GM19324 (cell line): ENCODE results near the gene DNAL1.
"Not testable (repeated sequence)": the region's sequence is repeated elsewhere in the genome, so short reads cannot be mapped to it uniquely, and the experiment has no call there.

Experiments
- ATAC-seq: cut with Tn5 transposase; IDR thresholded peaks from one replicate; pipeline ENCODE4 v1.9.1; 2021; ENCODE audit warnings: mild to moderate bottlenecking, moderate library complexity; ENCODE audit not compliant: unreplicated experiment, low FRiP score

Gene DNAL1

GRCh38 chr14:73637830-73638229, 7.0 kb upstream of the DNAL1 start:
- no peak for ATAC-seq

DNA sequence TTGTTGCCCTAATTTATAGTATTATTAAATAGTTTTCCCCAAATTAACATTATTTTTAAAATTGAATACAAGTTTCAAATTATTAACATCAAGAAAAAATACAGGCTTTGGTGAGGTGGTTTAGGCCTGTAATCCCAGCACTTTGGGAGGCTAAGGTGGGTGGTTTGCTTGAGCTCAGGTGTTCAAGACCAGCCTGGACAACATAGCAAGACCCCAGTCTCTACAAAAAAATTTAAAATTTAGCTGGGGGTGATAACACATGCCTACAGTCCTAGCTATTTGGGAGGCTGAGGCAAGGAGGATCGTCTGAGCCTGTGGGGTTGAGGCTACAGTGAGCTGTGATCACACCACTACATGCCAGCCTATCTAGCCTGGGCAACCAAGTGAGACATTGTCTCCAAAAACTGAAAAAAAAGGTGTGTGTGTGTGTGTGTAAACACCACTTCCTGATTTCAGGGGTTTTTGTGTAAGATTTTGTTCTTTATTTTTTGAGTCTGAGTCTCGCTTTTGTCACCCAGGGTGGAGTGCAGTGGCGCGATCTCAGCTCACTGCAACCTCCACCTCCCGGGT, 3.9 kb upstream of the DNAL1 start:
- no peak for ATAC-seq

DNA sequence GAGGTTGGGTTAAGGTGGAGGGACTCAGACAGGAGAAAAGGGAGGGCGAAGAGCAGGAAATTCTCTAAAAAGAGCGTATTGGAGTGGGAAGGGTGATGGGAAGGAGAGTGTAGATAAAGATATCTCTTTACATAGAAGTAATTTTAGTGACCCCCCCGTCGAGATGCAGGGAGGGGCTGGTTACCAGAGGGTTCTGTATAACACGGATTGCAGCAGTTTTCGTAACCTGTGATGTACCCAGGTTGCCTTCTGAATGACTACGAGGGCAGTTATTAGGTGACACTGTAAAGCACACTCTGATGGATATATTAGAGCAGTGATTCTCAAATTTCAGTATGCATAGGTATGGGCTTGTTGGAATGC, 443 bp downstream of the DNAL1 start:
- ATAC-seq, result no peak

DNA sequence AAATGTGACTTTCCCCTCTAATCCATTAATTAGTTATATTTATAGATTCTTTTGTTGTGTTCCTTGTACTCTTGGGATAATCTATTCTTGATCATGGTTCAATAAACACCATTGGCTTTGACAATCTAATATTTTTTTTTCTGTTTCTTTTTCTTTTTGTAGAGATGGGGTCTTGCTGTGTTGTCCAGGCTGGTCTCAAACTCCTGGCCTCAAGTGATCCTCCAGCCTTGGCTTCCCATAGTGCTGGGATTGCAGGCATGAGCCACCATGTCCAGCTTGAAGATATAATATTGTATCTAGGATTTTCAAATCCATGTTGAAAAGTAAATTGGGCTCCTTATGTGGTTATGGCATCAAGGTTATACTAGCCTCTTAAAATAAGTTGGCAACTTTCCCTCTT, 6.2 kb downstream of the DNAL1 start:
- no peak for ATAC-seq

DNA sequence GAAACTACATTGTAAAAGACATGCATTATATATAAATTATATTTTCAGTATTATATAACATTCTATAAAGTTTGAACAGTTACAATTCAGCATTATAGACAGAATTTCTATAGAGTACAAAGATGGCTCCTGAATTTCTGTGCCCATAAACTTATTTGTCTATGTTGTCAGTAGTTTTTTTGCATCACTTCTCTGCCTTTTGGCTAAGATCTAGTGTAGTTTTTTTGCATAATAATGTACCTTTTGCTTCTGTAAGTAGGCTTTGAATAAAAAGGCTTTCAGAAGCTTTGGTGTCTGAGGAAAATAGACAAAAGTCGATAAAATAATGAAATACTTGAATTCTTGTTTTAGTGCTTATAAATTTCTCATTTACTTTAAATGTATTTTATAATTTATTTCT, 11.1 kb downstream of the DNAL1 start:
- ATAC-seq, result no peak

DNA sequence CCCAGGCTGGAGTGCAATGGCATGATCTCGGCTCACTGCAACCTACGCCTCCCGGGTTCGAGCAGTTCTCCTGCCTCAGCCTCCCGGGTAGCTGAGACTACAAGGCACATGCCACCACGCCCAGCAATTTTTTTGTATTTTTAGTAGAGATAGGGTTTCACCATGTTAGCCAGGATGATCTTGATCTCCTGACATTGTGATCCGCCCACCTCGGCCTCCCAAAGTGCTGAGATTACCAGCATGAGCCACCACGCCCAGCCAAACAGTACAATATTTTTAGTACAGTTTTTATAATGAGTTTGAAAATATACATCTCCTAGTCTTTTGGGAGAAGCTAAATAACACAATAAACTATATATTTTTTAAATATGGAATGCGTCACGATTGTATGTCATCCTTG, 14.4 kb downstream of the DNAL1 start:
- ATAC-seq, result not testable (repeated sequence)

- ATAC-seq, result no peak
These were observed 15.7 kb downstream of the DNAL1 start for GRCh38 chr14:73660511-73660910.

- no peak for ATAC-seq
These were observed 17.1 kb downstream of the DNAL1 start for GRCh38 chr14:73661872-73662271.

DNA sequence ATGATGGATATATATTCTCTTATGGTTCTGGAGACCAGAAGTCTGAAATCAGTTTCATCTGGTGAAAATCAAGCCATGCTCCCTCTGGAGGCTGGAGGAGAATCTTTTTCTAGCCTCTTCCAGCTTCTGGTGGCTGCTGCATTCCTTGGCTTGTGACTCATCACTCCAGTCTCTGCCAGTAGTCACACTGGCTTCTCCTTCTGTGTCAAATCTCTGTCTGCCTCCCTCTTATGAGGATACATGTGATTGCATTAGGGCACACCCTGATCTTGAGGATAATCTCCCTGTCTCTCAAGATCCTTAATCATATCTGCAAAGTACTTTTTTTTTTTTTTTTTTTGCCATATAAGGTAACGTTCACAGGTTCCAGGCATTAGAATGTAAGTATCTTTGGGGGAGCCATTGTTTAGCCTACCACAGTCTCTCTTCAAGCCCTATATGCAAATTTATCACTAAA, 17.7 kb downstream of the DNAL1 start:
- ATAC-seq, result no peak

GRCh38 chr14:73663548-73664212, 18.9 kb downstream of the DNAL1 start:
- ATAC-seq, result no peak

DNA sequence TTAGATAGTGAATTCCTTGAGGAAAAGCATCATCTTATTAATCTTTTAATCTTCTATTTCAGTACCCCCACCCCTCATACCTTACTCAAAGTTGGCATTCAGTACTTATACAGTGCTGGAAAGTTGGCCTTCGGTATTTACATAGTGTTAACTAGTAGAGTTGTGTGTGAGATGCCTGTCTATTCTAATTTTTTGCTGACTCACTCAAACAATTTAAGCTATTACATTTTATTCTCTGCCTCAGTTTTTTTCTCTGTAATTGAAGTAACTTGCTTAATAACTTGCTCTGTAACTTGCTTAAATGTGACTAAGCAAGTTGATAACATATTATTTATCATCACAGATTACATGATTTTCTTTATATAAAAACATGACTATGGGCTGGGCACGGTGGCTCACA, 20.3 kb downstream of the DNAL1 start:
- ATAC-seq, result no peak

GRCh38 chr14:73666583-73666982, 21.8 kb downstream of the DNAL1 start:
- no peak for ATAC-seq

DNA sequence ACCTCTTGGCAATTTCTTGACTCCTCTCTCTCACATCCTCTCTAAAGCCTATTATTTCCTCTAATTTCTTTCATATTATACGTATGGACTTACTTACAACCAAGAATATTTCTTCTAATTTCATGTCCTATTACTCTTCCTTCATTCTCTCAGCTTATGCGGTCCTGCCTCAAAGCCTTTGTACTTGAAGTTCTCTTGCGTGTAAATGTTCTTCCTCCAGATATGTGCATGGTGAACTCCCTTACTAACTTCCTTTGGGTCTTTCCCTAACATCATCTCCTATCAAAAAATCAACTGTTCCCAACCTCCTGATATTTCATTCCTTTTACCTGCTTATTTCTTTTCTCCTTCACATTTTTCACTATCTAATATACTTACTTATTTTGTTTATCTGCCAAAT, 23.1 kb downstream of the DNAL1 start:
- no peak for ATAC-seq

DNA sequence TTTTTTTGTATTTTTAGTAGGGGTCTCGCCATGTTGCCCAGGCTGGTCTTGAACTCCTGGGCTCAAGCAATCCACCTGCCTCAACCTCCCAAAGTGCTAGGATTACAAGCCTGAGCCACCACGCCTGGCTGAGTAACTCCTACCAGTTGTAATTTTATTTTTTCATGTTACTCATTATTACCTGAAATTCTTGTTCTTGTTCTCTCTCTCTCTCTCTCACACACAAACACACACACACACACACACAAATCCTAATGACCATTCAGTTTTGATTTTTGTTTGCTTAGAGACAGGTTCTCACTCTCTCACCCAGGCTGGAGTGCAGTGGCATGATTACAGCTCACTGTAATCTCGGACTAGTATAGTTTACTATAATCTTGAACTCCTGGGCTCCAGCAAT, 30.2 kb downstream of the DNAL1 start:
- no peak for ATAC-seq

- ATAC-seq, result no peak
These were observed 33.9 kb downstream of the DNAL1 start for GRCh38 chr14:73678698-73679097.

DNA sequence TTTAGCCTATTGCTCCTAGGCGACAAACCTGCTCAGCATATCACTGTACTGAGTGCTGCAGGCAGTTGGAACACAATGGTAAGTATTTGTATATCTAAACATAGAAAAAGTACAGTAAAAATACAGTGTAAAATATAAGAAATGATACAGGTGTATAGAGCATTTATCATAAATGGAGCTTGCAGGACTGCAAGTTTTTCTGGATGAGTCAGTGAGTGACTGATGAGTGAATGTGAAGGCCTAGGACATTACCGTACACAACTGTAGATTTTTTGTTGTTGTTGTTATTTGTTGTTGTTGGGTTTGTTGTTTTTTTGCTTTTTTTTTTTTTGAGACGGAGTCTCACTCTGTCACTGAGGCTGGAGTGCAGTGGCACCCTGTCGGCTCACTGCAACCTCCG, 36.0 kb downstream of the DNAL1 start:
- ATAC-seq, result no peak

DNA sequence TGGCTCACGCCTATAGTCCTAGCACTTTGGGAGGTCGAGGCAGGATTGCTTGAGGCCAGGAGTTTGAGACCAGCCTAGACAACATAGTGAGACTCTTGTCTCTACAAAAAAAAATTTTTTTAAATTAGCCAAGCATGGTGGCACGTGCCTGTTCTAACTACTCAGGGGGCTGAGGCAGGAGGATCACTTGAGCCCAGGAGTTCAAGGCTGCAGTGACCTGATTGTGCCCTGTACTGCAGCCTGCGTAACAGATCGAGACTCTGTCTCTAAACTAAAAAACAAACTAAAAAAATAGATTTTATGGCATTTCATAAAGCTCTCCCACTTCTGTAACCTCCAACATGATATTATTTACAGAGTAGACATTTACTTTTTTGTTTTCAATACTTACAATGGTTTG, 39.8 kb downstream of the DNAL1 start:
- ATAC-seq, result no peak

- no peak for ATAC-seq
These were observed 40.5 kb downstream of the DNAL1 start for GRCh38 chr14:73685328-73685727.

DNA sequence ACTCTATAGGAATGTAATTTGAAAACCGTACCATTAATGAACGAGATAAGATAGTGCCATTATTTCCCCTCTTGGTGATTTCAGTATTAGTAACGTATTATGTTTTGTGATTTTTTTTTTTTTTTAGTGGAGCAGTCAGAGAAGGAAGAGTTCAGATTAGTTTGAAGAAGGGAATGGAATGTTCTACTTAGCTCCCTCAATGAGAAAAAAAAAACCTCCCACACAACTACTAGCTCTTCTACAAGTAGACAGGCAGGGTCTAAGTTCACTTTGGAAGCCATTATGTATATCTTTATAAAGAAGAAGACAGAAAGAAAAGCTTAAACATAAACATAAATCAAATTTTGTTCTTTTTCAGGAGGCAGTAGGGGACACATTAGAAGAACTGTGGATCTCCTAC, 42.1 kb downstream of the DNAL1 start:
- no peak for ATAC-seq

- no peak for ATAC-seq
These were observed 49.3 kb downstream of the DNAL1 start for GRCh38 chr14:73694083-73694482.

- no peak for ATAC-seq
These were observed 50.3 kb downstream of the DNAL1 start for GRCh38 chr14:73695082-73695481.

GRCh38 chr14:73695997-73696396, 51.2 kb downstream of the DNAL1 start:
- ATAC-seq, result no peak
